HG03159 (cell line): Measurements from ENCODE around the gene MBTPS1.
A peak's percentile ranks its signal among the peaks of the same experiment; 100 is the strongest.
"Not testable (repeated sequence)": the region's sequence is repeated elsewhere in the genome, so short reads cannot be mapped to it uniquely, and the experiment has no call there.

Experiments used
- ATAC-seq: cut with Tn5 transposase; IDR thresholded peaks from one replicate; pipeline ENCODE4 v1.9.1; 2021; ENCODE audit warnings: mild to moderate bottlenecking, moderate library complexity; ENCODE audit not compliant: unreplicated experiment

The MBTPS1 gene

GRCh38 chr16:84137769-84138357 is 21.1 kb upstream of the MBTPS1 start:
- no peak for ATAC-seq

GRCh38 chr16:84137287-84137686 is 20.5 kb upstream of the MBTPS1 start:
- ATAC-seq, result no peak

GRCh38 chr16:84136331-84137125 is 19.8 kb upstream of the MBTPS1 start:
- no peak for ATAC-seq

GRCh38 chr16:84132527-84133285 is 16.0 kb upstream of the MBTPS1 start:
- no peak for ATAC-seq

GRCh38 chr16:84131117-84131516 is 14.4 kb upstream of the MBTPS1 start:
- ATAC-seq, result no peak

- no peak for ATAC-seq
These were observed 7.7 kb upstream of the MBTPS1 start for GRCh38 chr16:84124257-84125073.

GRCh38 chr16:84121007-84121406 is 4.3 kb upstream of the MBTPS1 start:
- ATAC-seq, result no peak

- no peak for ATAC-seq
These were observed 3.3 kb upstream of the MBTPS1 start for GRCh38 chr16:84120023-84120422.

- ATAC-seq, result no peak
These were observed 2.6 kb upstream of the MBTPS1 start for GRCh38 chr16:84119368-84119767.

- ATAC-seq, result not testable (repeated sequence)
These were observed 1.6 kb upstream of the MBTPS1 start for GRCh38 chr16:84118315-84118714.

- ATAC-seq, result peak; percentile 15
These were observed 727 bp upstream of the MBTPS1 start for GRCh38 chr16:84117494-84117843.

- peak; percentile 38 for ATAC-seq
These were observed 623 bp downstream of the MBTPS1 start for GRCh38 chr16:84115919-84116719.

- not testable (repeated sequence) for ATAC-seq
These were observed 4.8 kb downstream of the MBTPS1 start for GRCh38 chr16:84111949-84112348.

GRCh38 chr16:84111525-84111924 is 5.2 kb downstream of the MBTPS1 start:
- ATAC-seq, result no peak

- no peak for ATAC-seq
These were observed 6.2 kb downstream of the MBTPS1 start for GRCh38 chr16:84110527-84110926.

GRCh38 chr16:84109598-84110335 is 7.0 kb downstream of the MBTPS1 start:
- ATAC-seq, result no peak

GRCh38 chr16:84107921-84108320 is 8.8 kb downstream of the MBTPS1 start:
- no peak for ATAC-seq

GRCh38 chr16:84105948-84106740 is 10.6 kb downstream of the MBTPS1 start:
- ATAC-seq, result no peak
